Activated CD4-positive, alpha-beta T cell treated with anti-CD3 and anti-CD28 coated beads, Interleukin-2, amount 50 U/mL, for 48 hours (primary cell): ENCODE results near the gene GRAMD1A.
"Not testable (repeated sequence)": the region's sequence is repeated elsewhere in the genome, so short reads cannot be mapped to it uniquely, and the experiment has no call there.

Experiments
- DNase-seq, 2 experiments: peaks; one replicate each; pipeline ENCODE4 v3.0.0-alpha.2; 2020

GRAMD1A gene

GRCh38 chr19:35038623-35039512 is 38.7 kb downstream of the GRAMD1A start:
- no peak for DNase-seq

GRCh38 chr19:35039881-35040825 is 40.0 kb downstream of the GRAMD1A start:
- no peak for DNase-seq

DNA sequence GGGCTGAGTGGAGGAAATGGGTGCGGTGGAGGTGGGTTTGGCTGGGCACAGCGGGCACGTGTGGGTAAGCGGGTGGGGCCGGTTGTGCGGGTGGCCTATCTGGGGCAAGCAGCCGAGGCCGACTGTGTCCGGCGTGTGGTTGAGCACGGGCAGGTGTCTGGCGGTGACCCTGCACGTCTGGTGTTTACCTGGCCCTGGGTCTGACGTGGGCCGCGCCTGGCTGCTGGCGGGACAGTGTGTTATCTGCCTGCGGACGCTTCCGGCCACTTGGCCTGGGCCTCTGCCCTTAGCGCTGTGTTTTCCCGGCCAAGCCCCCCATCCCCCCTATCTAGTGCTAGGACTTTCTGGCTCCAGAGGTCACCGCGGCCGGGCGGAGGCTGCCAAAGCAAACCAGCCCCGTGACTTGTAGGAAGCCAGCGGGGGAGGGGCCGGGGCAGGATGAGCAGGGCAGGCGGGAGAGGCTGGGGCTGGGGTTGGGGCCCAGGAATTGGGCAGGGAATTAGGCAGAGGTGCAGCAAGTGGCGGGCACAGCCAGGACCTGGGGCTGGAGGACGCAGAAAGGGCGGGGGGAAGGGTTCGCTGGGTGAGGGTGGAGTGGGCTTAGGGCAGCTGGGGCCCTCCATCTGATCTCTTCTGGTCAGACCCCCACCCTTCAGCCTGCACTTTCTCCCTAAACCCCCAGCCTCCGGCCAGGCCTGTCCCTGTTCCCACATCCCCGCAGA is 40.9 kb downstream of the GRAMD1A start:
- DNase-seq, result peak; percentile 42 to 44

DNA sequence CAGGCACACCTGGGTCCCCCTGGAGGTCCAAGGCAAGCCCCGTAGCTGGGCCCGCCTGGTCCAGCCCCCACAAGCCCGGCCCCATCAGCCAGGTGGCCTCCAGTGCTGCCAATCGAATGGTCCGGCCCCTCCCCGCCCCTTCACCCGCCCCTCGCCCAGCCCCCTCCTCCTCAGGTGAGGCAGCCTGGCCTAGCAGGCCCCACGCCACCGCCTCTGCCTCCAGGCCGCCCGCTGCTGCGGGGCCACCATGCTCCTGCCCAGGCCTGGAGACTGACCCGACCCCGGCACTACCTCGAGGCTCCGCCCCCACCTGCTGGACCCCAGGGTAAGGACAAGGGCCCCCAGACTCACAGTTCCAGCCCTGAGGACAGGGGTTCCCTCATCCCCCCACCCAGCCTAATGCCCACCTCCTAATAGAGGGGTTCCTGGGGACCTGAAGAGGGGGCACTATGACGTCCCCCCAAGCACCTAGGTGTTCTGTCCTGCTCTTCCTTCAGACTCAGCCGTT is 41.5 kb downstream of the GRAMD1A start, which contains the start of gene HPN:
TSS of gene HPN (plus strand) at position 174 of the 508 bp plus-strand sequence. CDS start 786 bp downstream, outside the sequence.
- DNase-seq, result no peak

- no peak for DNase-seq
Observed at GRCh38 chr19:35042056-35042730, 42.1 kb downstream of the GRAMD1A start.

GRCh38 chr19:35042954-35043604 is 43.0 kb downstream of the GRAMD1A start:
- no peak for DNase-seq

- no peak for DNase-seq
Observed at GRCh38 chr19:35043906-35044305, 43.8 kb downstream of the GRAMD1A start.

DNA sequence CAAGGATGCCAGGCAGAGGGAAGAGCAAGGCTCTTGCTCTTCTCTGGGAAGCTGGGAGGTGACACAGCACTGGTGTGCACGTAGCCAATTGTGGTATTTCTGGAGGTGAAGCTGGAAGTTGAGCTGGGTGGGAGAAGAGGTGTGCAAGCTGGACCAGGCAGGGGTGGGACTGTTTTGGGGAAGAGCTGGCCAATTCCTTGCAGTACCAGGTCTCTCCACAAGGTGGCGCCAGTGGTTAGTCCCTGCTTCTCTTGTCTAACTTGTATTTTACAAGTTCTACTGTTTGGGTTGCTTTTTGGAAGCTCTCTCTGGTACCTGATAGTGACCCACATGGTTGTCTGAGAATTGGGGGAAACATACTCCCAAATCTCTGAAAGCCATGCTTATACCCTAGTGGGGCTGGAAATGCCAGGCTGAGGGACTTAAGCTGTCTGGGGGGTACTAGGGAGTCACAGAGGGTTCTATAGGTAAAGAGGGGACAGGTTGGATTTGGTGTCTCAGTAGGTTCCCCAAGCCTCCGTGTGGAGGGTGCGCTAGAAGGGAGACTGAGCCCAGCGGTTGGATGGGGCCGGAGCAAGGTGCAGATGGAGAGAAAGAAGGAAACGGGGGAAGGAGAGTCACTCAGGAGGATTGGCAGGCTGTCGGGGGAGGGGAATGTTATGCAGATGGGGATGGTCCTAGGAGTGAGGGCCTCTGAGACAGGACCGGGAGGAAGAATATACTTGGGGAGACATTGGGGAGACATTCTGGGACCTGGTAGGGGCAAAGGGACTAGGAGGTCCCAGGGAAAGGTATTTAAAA is 44.4 kb downstream of the GRAMD1A start:
- DNase-seq, result peak; percentile 77 to 80

- DNase-seq, result peak; percentile 40 to 59
Observed at GRCh38 chr19:35045667-35046300, 45.7 kb downstream of the GRAMD1A start.

DNA sequence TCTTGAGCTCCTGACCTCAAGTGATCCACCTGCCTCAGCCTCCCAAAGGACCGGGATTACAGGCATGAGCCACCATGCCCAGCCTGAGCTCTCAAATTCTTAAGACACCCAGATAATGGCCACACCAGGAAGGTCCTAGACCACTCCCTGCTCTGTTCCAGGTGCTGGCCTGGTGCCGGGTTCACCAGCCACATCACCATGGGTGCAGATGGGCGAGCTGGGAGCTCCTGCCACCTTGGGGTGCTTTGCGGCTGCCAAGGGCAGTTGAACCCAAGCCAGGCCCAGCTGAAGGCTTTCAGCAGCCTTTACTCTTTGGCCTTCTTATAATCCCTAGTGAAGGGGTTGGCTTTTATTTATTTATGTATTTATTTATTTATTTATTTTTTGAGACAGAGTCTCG is 46.3 kb downstream of the GRAMD1A start:
- no peak for DNase-seq

DNA sequence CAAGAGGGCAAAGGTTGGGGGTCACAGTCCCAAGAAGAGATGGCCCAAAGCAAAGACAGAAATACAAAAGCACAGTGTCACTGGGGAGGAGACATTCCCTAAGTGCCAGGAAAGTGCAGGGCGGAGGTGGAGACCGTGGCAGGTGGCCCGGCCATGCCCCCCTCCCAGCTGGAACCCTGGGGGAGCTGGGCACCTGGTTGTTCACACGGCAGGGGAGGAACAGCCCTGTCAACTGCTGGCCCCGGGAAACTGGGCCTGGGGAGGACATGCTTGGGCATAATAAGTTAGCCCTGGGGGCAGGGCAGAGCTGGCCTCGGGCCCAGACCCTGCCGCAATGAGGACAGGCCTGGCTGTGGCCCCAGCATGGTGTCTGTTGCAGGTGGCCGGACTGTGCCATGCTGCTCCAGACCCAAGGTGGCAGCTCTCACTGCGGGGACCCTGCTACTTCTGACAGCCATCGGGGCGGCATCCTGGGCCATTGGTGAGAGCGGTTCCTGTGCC is 48.8 kb downstream of the GRAMD1A start:
- no peak for DNase-seq

DNA sequence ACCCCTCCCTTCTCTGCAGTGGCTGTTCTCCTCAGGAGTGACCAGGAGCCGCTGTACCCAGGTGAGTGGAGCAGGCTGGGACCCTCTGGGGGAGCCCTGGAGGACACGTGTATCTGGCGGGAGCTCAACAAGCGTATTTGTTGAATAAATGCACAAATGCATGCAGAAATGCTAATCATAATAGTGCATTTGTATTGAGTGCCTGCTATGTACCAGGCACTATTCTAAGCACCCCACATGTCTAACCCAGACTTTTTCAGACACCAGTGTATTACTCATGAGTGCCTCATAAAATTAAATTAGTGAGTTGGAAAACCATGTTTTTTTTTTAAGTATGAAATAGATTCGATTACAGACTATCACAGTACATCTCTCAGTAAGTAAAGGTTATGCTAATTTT is 49.3 kb downstream of the GRAMD1A start:
- DNase-seq, result no peak

- DNase-seq, result not testable (repeated sequence)
Observed at GRCh38 chr19:35050662-35051061, 50.5 kb downstream of the GRAMD1A start.

GRCh38 chr19:35051268-35051667 is 51.1 kb downstream of the GRAMD1A start:
- not testable (repeated sequence) for DNase-seq

DNA sequence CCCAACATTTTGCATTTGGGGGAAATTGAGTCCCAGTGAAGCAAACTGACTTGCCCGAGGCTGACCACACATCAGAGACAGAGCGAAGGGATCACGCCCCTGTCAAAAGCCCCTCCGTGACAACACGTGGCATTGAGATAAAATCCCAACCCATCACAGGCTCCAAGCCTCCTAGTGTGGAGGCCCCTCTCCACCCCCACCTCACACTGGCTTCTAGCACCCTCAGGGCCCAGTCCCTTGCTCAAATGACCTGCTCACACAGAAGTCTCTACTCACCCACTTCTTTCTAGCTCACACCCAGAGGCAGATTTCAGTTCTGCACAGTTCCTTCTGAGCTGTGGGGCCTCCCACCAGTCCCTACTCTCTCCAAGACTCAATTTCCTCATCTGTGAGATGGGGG is 51.7 kb downstream of the GRAMD1A start:
- DNase-seq, result no peak

- no peak for DNase-seq
Observed at GRCh38 chr19:35052599-35053190, 52.6 kb downstream of the GRAMD1A start.

DNA sequence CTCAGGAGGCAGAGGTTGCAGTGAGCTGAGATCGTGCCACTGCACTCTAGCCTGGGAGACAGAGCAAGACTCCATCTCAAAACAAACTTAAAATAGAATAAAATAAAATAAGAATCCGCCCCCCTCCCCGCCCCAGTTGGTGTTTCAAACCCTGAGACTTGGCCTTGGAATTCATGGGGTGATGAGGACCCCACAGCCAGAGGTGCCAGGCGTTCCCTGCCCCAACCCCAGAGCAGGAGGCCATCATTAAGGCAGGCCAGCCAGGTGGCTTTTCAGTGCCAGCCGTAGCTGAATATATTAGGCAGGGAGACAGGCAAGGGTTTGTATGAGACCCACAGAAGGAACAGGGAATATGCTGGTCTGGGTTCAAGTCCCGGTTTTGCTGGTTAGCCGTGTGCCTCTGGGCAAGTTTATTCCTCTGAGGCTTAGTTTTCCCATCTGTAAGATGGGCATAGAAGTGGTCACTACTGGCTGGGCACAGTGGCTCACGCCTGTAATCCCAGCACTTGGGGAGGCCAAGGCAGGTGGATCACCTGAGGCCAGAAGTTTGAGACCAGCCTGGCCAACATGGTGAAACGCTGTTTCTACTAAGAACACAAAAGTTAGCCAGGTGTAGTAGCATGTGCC is 53.7 kb downstream of the GRAMD1A start:
- no peak for DNase-seq

GRCh38 chr19:35054626-35055025 is 54.5 kb downstream of the GRAMD1A start:
- DNase-seq, result no peak

DNA sequence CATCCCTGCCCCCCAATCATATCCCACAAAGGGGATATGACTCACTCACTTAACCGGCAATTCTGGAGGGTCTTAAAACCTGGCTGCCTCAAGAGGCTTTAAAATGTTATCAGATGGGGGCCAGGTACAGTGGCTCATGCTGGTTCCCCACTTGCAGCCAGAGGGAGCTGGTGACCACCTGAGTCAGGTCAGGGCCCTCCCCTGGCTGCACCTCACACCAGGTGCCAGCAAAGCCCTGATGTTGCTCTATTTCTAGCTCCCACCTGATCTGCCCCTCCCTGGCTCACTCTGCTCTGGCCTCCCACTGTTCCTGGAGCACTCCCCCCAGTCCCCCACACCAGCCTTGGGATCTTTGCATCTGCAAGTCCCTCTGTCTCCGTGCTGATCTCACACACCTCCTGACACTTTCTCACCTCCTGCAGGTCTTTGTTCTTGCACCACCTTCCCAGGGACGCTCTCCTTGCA is 55.6 kb downstream of the GRAMD1A start:
- DNase-seq, result no peak
